Gastrocnemius medialis (tissue), 4 donors: Measurements from ENCODE around the gene AP5B1. TPM values are rescaled to one million over a fixed set of nuclear protein-coding genes. Genes with fewer than 3 reads are reported as not detected.

ENCODE experiments used
- ATAC-seq, 2 donors: fragments of 150-250 bp; one replicate each; pipeline ENCODE4 v1.9.1; 2016
- DNase-seq, 2 donors: peaks; one replicate each; pipeline ENCODE4 v3.0.0-alpha.2; 2019
- H3K27ac ChIP-seq, 4 donors: fragments of 200-600 bp; sonication (generic); 1 replicate in 1 of 4; 2 replicates in 3 of 4; pipeline ENCODE4 v1.5.1; 2016 to 2018; ENCODE audit warnings: mild to moderate bottlenecking in 2 of 4, moderate library complexity in 1 of 4
- H3K27me3 ChIP-seq, 3 donors: fragments of 200-600 bp; sonication (generic) in 2 of 3; 1 replicate in 1 of 3; 2 replicates in 2 of 3; pipeline versions ENCODE4 v1.5.1 to v1.6.0; 2016 to 2019; ENCODE audit warnings: mild to moderate bottlenecking in 1 of 3, moderate library complexity in 1 of 3
- H3K36me3 ChIP-seq, 2 donors: fragments of 200-600 bp; sonication (generic) in 1 of 2; one replicate each; pipeline ENCODE4 v1.5.1; 2017 to 2018
- H3K4me1 ChIP-seq, 2 donors: fragments of 200-600 bp; sonication (generic) in 1 of 2; one replicate each; pipeline ENCODE4 v1.5.1; 2016 to 2017; ENCODE audit warnings: mild to moderate bottlenecking in 2 of 2
- H3K4me3 ChIP-seq, 4 donors: fragments of 200-600 bp; sonication (generic) in 3 of 4; 1 replicate in 1 of 4; 2 replicates in 3 of 4; pipeline ENCODE4 v1.5.1; 2016 to 2019; ENCODE audit warnings: mild to moderate bottlenecking in 2 of 4
- H3K9me3 ChIP-seq, 3 donors: fragments of 200-600 bp; sonication (generic) in 2 of 3; 1 replicate in 1 of 3; 2 replicates in 2 of 3; pipeline ENCODE4 v1.5.1; 2016 to 2019
- CTCF ChIP-seq, 5 experiments: fragments of 450-650 bp in 3 of 5; fragments of 200-600 bp in 2 of 5; sonication (generic) in 2 of 5; IDR thresholded peaks in 4 of 5; conservative IDR thresholded peaks in 1 of 5; 1 replicate in 4 of 5; 2 replicates in 1 of 5; pipeline ENCODE4 v1.5.1; 2016 to 2019; ENCODE audit warnings: antibody characterized with exemption in 5 of 5, mild to moderate bottlenecking in 3 of 5, moderate library complexity in 3 of 5
- POLR2A ChIP-seq, 2 donors: fragments of 450-650 bp; IDR thresholded peaks; one replicate each; pipeline ENCODE4 v1.6.1; 2017; ENCODE audit warnings: antibody characterized with exemption in 2 of 2, mild to moderate bottlenecking in 2 of 2, moderate library complexity in 2 of 2
- in situ Hi-C, 4 donors: fragments of 200-750 bp; cut with MboI; loops; one replicate each; pipeline versions ENCODE4 v1.15.0 to v1.8.0; 2017; ENCODE audit warnings: low sequenced_read_pairs in 4 of 4
- intact Hi-C: fragments of 100-400 bp; cut with DNase I; formaldehyde crosslinking; loops from one replicate; pipeline ENCODE4 v1.15.1; 2023; ENCODE audit warnings: low total_unique reads
- total RNA-seq, 4 donors: library from RNA; depleted of rRNA; stranded (reverse); fragments of >200 nt; gene quantifications; one replicate each; pipeline versions ENCODE4 v1.1.0 to v1.2.3, GENCODE V29; 2016

Gene AP5B1
- total RNA-seq, 4 donors from 2014 or later: 20.3 to 42.5 (median 29.7) TPM

DNA sequence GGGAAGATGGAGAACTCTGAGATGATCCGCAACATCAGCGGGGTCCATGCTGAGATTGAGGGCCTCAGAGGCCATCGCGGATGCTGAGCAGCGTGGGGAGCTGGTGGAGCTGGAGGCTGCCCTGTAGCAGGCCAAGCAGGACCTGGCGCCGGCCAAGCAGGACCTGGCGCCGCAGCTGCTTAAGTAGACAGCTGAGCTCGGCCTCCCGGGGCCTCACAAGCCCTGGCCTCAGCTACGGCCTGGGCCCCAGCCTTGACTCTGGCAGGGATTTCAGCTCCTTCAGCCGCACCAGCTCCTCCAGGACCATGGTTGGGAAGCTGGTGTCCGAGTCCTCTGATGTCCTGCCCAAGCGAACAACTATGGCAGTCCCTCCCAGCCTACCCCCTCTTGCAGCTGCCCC is 52.9 kb downstream of the AP5B1 start:
- Histone ChIP-seq H3K4me1 (no peaks in the 10 kb centered on the region), H3K36me3 (no peaks in the 10 kb centered on the region), H3K27ac (no peak overlapping the region), H3K4me3 (no peak overlapping the region), H3K27me3 (no peaks in the 10 kb centered on the region), H3K9me3 (no peaks in the 10 kb centered on the region)
- intact Hi-C loops: no loop called here
- in situ Hi-C loops: no loop called here
- ATAC-seq: no peak
- DNase-seq: no peak
- no peak for TF ChIP-seq POLR2A (IDR thresholded peaks at IDR 0.05)
- no peak for TF ChIP-seq CTCF (IDR thresholded peaks at IDR 0.05 in 4 of 5, conservative IDR thresholded peaks at IDR 0.05 in 1 of 5)

- Histone ChIP-seq H3K27ac (no peak overlapping the region), H3K9me3 (no peaks in the 10 kb centered on the region), H3K4me3 (no peak overlapping the region), H3K36me3 (no peaks in the 10 kb centered on the region), H3K27me3 (no peaks in the 10 kb centered on the region), H3K4me1 (no peaks in the 10 kb centered on the region)
- in situ Hi-C loops (no loop called here), intact Hi-C loops (no loop called here)
- no peak for DNase-seq
- ATAC-seq: no peak
- TF ChIP-seq CTCF (IDR thresholded peaks at IDR 0.05 in 4 of 5, conservative IDR thresholded peaks at IDR 0.05 in 1 of 5) (no peak), POLR2A (IDR thresholded peaks at IDR 0.05) (no peak)
Measured at GRCh38 chr11:65726660-65727059, 54.1 kb downstream of the AP5B1 start.

Other genes starting within 250 kb of the AP5B1 start
- 10 to 100 TPM; 18.5 to 56.6 (median 35.6) TPM for gene LTBP3, start 222.6 kb downstream of the AP5B1 start, total RNA-seq
- gene ZNRD2, start 210.5 kb downstream of the AP5B1 start, total RNA-seq: 10 to 100 TPM; 54.7 to 99.4 (median 75.3) TPM
- 100 to 1,000 TPM in 3 of 4 donors, 10 to 100 TPM in 1; 86.6 to 154 (median 119) TPM for gene FAM89B, start 208.4 kb downstream of the AP5B1 start, total RNA-seq
- 100 to 1,000 TPM; 191 to 374 (median 250) TPM for gene EHBP1L1, start 204.9 kb downstream of the AP5B1 start, total RNA-seq
- 10 to 100 TPM in 1 of 4 donors, under 1 TPM in 1, not detected in 2; 0.39 to 18.6 TPM for gene KCNK7, start 185.2 kb downstream of the AP5B1 start, total RNA-seq
- gene MAP3K11, start 166.8 kb downstream of the AP5B1 start, total RNA-seq: 10 to 100 TPM in 3 of 4 donors, 1 to 10 TPM in 1; 10.0 to 13.8 (median 11.1) TPM
- 10 to 100 TPM in 3 of 4 donors, 1 to 10 TPM in 1; 7.6 to 15.6 (median 13.1) TPM for gene PCNX3, start 165.2 kb downstream of the AP5B1 start, total RNA-seq
- 10 to 100 TPM in 2 of 4 donors, 1 to 10 TPM in 2; 6.7 to 10.9 (median 10.0) TPM for gene SIPA1, start 142.9 kb downstream of the AP5B1 start, total RNA-seq
- gene RELA, start 118.1 kb downstream of the AP5B1 start, total RNA-seq: 10 to 100 TPM; 39.7 to 68.3 (median 56.3) TPM
- 10 to 100 TPM; 40.0 to 69.4 (median 50.0) TPM for gene KAT5, start 68.7 kb downstream of the AP5B1 start, total RNA-seq
- gene RNASEH2C, start 60.2 kb downstream of the AP5B1 start, total RNA-seq: 100 to 1,000 TPM in 1 of 4 donors, 10 to 100 TPM in 3; 36.5 to 101 (median 62.4) TPM
- under 1 TPM in 1 of 4 donors, not detected in 3; 0.15 TPM for gene OVOL1, start 6.1 kb upstream of the AP5B1 start, total RNA-seq
- under 1 TPM in 1 of 4 donors, not detected in 3; 0.11 TPM for gene SNX32, start 53.0 kb upstream of the AP5B1 start, total RNA-seq
- 100 to 1,000 TPM; 153 to 371 (median 251) TPM for gene CFL1, start 77.2 kb upstream of the AP5B1 start, total RNA-seq
- 10 to 100 TPM; 26.4 to 44.9 (median 34.8) TPM for gene MUS81, start 79.5 kb upstream of the AP5B1 start, total RNA-seq
- gene EFEMP2, start 91.8 kb upstream of the AP5B1 start, total RNA-seq: 10 to 100 TPM; 20.6 to 24.1 (median 22.9) TPM
- gene CTSW, start 98.9 kb upstream of the AP5B1 start, total RNA-seq: under 1 TPM in 3 of 4 donors, not detected in 1; 0.20 to 0.49 (median 0.32) TPM
- gene FIBP, start 107.5 kb upstream of the AP5B1 start, total RNA-seq: 10 to 100 TPM; 39.6 to 79.3 (median 53.0) TPM
- gene CCDC85B, start 109.7 kb upstream of the AP5B1 start, total RNA-seq: 10 to 100 TPM; 25.4 to 81.3 (median 42.4) TPM
- gene FOSL1, start 119.4 kb upstream of the AP5B1 start, total RNA-seq: 1 to 10 TPM in 3 of 4 donors, under 1 TPM in 1; 0.36 to 9.3 (median 5.2) TPM
- gene C11orf68, start 138.1 kb upstream of the AP5B1 start, total RNA-seq: 10 to 100 TPM; 20.8 to 30.7 (median 23.9) TPM
- 100 to 1,000 TPM in 3 of 4 donors, 10 to 100 TPM in 1; 96.7 to 146 (median 110) TPM for gene DRAP1, start 138.4 kb upstream of the AP5B1 start, total RNA-seq
- gene TSGA10IP, start 164.5 kb upstream of the AP5B1 start, total RNA-seq: not detected
- gene SART1, start 180.8 kb upstream of the AP5B1 start, total RNA-seq: 10 to 100 TPM; 12.0 to 55.2 (median 33.3) TPM
- gene EIF1AD, start 221.2 kb upstream of the AP5B1 start, total RNA-seq: 10 to 100 TPM; 29.3 to 39.8 (median 35.4) TPM
- 100 to 1,000 TPM in 1 of 4 donors, 10 to 100 TPM in 3; 57.4 to 126 (median 72.1) TPM for gene BANF1, start 221.5 kb upstream of the AP5B1 start, total RNA-seq
- gene CST6, start 231.0 kb upstream of the AP5B1 start, total RNA-seq: 1 to 10 TPM in 2 of 4 donors, under 1 TPM in 1, not detected in 1; 0.71 to 6.0 (median 3.1) TPM
- gene CATSPER1, start 245.5 kb upstream of the AP5B1 start, total RNA-seq: not detected